ENCODE measurements around the gene NR1I2. TPM values are rescaled to one million over a fixed set of nuclear protein-coding genes. Genes with fewer than 3 reads are reported as not detected.

The NR1I2 gene
- total RNA-seq, 4 donors from 2014 or later = not detected

- H3K27me3 ChIP-seq = peaks cover 0 to 26% (median 0%) of the 10 kb centered on the region in 4 donors
These were observed 35.2 kb downstream of the NR1I2 start for GRCh38 chr3:119817071-119817470.

GRCh38 chr3:119817583-119818363 lies 35.9 kb downstream of the NR1I2 start:
- WGBS, 2 donors = 73 to 76% methylated on average over 12 to 13 of the region's 13 CpGs
- Histone ChIP-seq H3K9me3 (no peaks in the 10 kb centered on the region), H3K27me3 (peaks cover 0 to 26% (median 0%) of the 10 kb centered on the region in 4 donors), H3K4me1 (no peaks in the 10 kb centered on the region), H3K4me3 (no peak overlapping the region), H3K36me3 (no peaks in the 10 kb centered on the region), H3K27ac (no peak overlapping the region)
- no peak for DNase-seq
- intact Hi-C loops (cut with DNase I) = no loop called here
- TF ChIP-seq POLR2A (IDR thresholded peaks at IDR 0.05) = no peak
- TF ChIP-seq, protein P1, sequence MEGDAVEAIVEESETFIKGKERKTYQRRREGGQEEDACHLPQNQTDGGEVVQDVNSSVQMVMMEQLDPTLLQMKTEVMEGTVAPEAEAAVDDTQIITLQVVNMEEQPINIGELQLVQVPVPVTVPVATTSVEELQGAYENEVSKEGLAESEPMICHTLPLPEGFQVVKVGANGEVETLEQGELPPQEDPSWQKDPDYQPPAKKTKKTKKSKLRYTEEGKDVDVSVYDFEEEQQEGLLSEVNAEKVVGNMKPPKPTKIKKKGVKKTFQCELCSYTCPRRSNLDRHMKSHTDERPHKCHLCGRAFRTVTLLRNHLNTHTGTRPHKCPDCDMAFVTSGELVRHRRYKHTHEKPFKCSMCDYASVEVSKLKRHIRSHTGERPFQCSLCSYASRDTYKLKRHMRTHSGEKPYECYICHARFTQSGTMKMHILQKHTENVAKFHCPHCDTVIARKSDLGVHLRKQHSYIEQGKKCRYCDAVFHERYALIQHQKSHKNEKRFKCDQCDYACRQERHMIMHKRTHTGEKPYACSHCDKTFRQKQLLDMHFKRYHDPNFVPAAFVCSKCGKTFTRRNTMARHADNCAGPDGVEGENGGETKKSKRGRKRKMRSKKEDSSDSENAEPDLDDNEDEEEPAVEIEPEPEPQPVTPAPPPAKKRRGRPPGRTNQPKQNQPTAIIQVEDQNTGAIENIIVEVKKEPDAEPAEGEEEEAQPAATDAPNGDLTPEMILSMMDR (IDR thresholded peaks at IDR 0.05) = no peak

More at GRCh38 chr3:119817071-119817470, 35.2 kb downstream of the NR1I2 start:
- no CpG with 5 or more reads among the region's 12 CpGs for WGBS, 2 donors
- H3K27ac ChIP-seq = no peak overlapping the region
- no peaks in the 10 kb centered on the region for H3K9me3 ChIP-seq
- H3K4me1 ChIP-seq = no peaks in the 10 kb centered on the region
- TF ChIP-seq, protein P1 (IDR thresholded peaks at IDR 0.05) = no peak
- no peak for TF ChIP-seq POLR2A (IDR thresholded peaks at IDR 0.05)
- intact Hi-C loops (cut with DNase I) = no loop called here
- DNase-seq = no peak
- no peak overlapping the region for H3K4me3 ChIP-seq
- no peaks in the 10 kb centered on the region for H3K36me3 ChIP-seq

GRCh38 chr3:119818937-119819336 lies 37.0 kb downstream of the NR1I2 start:
- Histone ChIP-seq H3K36me3 (no peaks in the 10 kb centered on the region), H3K4me1 (no peaks in the 10 kb centered on the region), H3K9me3 (no peaks in the 10 kb centered on the region), H3K27ac (no peak overlapping the region), H3K27me3 (peaks cover 0 to 26% (median 0%) of the 10 kb centered on the region in 4 donors), H3K4me3 (no peak overlapping the region)
- 68% methylated on average over 2 of the region's 2 CpGs for WGBS, 2 donors
- intact Hi-C loops (cut with DNase I) = no loop called here
- no peak for DNase-seq
- TF ChIP-seq POLR2A (IDR thresholded peaks at IDR 0.05) = no peak

GRCh38 chr3:119819806-119820205 lies 37.9 kb downstream of the NR1I2 start:
- peaks cover 0 to 23% (median 0%) of the 10 kb centered on the region in 4 donors for H3K27me3 ChIP-seq
- no peaks in the 10 kb centered on the region for H3K4me1 ChIP-seq
- intact Hi-C loops (cut with DNase I) = no loop called here
- H3K9me3 ChIP-seq = no peaks in the 10 kb centered on the region
- WGBS, 2 donors = 61 to 75% methylated on average over 2 of the region's 2 CpGs
- DNase-seq = no peak
- no peak overlapping the region for H3K4me3 ChIP-seq
- TF ChIP-seq POLR2A (IDR thresholded peaks at IDR 0.05) = no peak
- peaks cover 0 to 6% (median 3%) of the 10 kb centered on the region in 3 donors for H3K36me3 ChIP-seq
- H3K27ac ChIP-seq = no peak overlapping the region

DNA sequence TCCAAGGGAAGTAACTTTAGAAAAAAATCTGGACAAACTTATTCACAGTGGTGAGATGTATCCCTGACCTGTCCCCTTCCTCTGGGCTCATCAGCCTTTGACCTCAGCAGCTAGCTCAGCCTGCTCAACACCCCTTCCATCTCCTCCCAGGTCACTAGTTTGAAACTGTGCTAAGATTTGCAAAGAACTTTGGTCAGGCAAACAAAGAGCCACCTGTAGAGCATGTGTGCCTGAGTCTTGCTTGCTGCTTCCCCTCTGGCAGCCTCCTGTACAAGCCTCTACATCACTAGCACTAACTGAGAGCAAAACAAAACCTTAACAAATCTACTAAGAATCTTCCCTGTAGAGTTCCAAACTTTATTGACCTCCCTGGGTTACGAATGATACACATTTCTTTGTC lies 43.9 kb downstream of the NR1I2 start:
- Histone ChIP-seq H3K27me3 (no peaks in the 10 kb centered on the region), H3K4me3 (no peak overlapping the region), H3K9me3 (no peaks in the 10 kb centered on the region), H3K4me1 (no peaks in the 10 kb centered on the region), H3K36me3 (peaks cover 0 to 28% (median 4%) of the 10 kb centered on the region in 3 donors), H3K27ac (no peak overlapping the region)
- WGBS, 2 donors = 91 to 95% methylated on average over 1 of the region's 1 CpG
- no peak for DNase-seq
- no peak for TF ChIP-seq POLR2A (IDR thresholded peaks at IDR 0.05)
- TF ChIP-seq, protein P1 (IDR thresholded peaks at IDR 0.05) = no peak
- intact Hi-C loops (cut with DNase I) = no loop called here

DNA sequence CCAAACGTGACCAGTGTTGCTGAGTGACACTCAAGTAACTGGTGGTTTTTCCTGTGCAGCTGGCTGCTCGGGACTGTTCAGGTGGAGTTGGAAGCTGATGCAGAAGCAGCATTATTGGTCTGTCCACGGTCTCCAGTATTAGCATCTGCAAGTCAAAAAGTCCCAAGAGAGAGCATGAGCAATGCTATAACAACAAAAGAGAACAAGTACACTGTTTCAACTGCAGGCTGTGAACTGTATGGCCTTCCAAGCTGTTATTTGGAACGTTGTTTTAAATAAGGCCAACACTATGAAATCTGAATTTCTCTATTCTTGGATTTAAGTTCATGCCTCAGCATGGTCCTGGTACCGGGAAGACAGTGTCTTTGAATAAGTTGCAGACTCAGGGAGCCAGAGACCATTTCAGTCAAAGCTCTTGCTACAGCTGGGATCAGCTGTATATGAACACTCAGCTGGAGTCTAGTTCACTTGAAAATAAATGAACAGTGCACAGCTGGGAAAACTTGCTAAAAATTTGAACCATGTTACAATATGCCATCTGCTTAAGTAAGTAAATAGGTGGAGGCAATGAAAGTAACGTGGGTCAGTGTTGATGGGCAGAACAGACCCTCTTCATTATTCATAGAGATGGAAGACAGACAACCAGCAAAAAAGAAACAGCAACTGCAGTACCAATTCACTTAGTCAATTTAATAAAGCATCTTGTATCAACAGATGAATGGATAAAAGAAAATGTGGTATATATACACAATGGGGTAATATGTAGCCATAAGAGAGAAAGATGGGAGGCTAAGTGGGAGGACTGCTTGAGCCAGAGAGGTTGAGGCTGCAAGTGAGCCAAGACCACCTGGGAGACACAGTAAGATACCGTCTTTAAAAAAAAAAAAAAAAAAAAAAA lies 45.1 kb downstream of the NR1I2 start:
- Histone ChIP-seq H3K4me3 (no peak overlapping the region), H3K9me3 (no peaks in the 10 kb centered on the region), H3K27me3 (no peaks in the 10 kb centered on the region), H3K36me3 (peaks cover 0 to 28% (median 4%) of the 10 kb centered on the region in 3 donors), H3K4me1 (no peaks in the 10 kb centered on the region), H3K27ac (no peak overlapping the region)
- intact Hi-C loops (cut with DNase I) = no loop called here
- 82% methylated on average over 7 of the region's 7 CpGs for WGBS, 2 donors
- TF ChIP-seq, protein P1 (IDR thresholded peaks at IDR 0.05) = no peak
- TF ChIP-seq POLR2A (IDR thresholded peaks at IDR 0.05) = no peak
- DNase-seq = no peak
